Breast epithelium (tissue), 4 donors: ENCODE measurements around the gene FITM1. TPM values are rescaled to one million over a fixed set of nuclear protein-coding genes. Genes with fewer than 3 reads are reported as not detected.
A peak's percentile ranks its signal among the peaks of the same experiment; 100 is the strongest.
"Not testable (repeated sequence)": the region's sequence is repeated elsewhere in the genome, so short reads cannot be mapped to it uniquely, and the experiment has no call there.

Experiments used
- DNase-seq, 2 donors: peaks; one replicate each; pipeline ENCODE4 v3.0.0-alpha.2; 2019; ENCODE audit warnings: low spot score in 2 of 2
- H3K27ac ChIP-seq, 2 donors: fragments of 200-600 bp; sonication (generic) in 1 of 2; one replicate each; pipeline ENCODE4 v1.5.1; 2016 to 2019; ENCODE audit warnings: mild to moderate bottlenecking in 1 of 2
- H3K27me3 ChIP-seq, 2 donors: fragments of 200-600 bp; sonication (generic) in 1 of 2; one replicate each; pipeline versions ENCODE4 v1.5.1 to v1.6.0; 2017 to 2019; ENCODE audit warnings: control low read depth in 1 of 2, mild to moderate bottlenecking in 1 of 2
- H3K36me3 ChIP-seq: fragments of 200-600 bp; one replicate; pipeline ENCODE4 v1.5.1; 2019
- H3K4me1 ChIP-seq, 2 donors: fragments of 200-600 bp; sonication (generic); one replicate each; pipeline ENCODE4 v1.5.1; 2016 to 2019; ENCODE audit warnings: control low read depth in 1 of 2
- H3K4me3 ChIP-seq, 3 donors: fragments of 200-600 bp; sonication (generic); 1 replicate in 2 of 3; 2 replicates in 1 of 3; pipeline ENCODE4 v1.5.1; 2016 to 2019; ENCODE audit warnings: mild to moderate bottlenecking in 3 of 3, moderate library complexity in 2 of 3
- H3K9me3 ChIP-seq, 2 donors: fragments of 200-600 bp; sonication (generic) in 1 of 2; one replicate each; pipeline ENCODE4 v1.5.1; 2016 to 2019; ENCODE audit warnings: control low read depth in 1 of 2
- POLR2A ChIP-seq: fragments of 450-650 bp; IDR thresholded peaks from one replicate; pipeline ENCODE4 v1.6.1; 2016; ENCODE audit warnings: antibody characterized with exemption, mild to moderate bottlenecking, moderate library complexity
- POLR2AphosphoS5 ChIP-seq, 3 donors: sonication (generic); formaldehyde crosslinking; IDR thresholded peaks; one replicate each; pipeline ENCODE4 v1.6.1; 2017; ENCODE audit warnings: antibody characterized with exemption in 3 of 3
- intact Hi-C: fragments of 100-400 bp; cut with DNase I; formaldehyde crosslinking; loops from one replicate; pipeline ENCODE4 v1.15.1; 2023; ENCODE audit warnings: low total_unique reads
- total RNA-seq, 3 donors: library from RNA; depleted of rRNA; stranded (reverse); fragments of >200 nt; gene quantifications; one replicate each; pipeline ENCODE4 v1.1.0, GENCODE V29; 2016
- TF ChIP-seq, protein P1 (sequence below), 3 donors: fragments of 450-650 bp; IDR thresholded peaks; one replicate each; pipeline ENCODE4 v1.5.1; 2016 to 2017; ENCODE audit warnings: antibody characterized with exemption in 3 of 3, mild to moderate bottlenecking in 3 of 3, moderate library complexity in 3 of 3

FITM1 gene
- total RNA-seq, 3 donors from 2014 or later = 1.2 to 2.6 (median 1.6) TPM

DNA sequence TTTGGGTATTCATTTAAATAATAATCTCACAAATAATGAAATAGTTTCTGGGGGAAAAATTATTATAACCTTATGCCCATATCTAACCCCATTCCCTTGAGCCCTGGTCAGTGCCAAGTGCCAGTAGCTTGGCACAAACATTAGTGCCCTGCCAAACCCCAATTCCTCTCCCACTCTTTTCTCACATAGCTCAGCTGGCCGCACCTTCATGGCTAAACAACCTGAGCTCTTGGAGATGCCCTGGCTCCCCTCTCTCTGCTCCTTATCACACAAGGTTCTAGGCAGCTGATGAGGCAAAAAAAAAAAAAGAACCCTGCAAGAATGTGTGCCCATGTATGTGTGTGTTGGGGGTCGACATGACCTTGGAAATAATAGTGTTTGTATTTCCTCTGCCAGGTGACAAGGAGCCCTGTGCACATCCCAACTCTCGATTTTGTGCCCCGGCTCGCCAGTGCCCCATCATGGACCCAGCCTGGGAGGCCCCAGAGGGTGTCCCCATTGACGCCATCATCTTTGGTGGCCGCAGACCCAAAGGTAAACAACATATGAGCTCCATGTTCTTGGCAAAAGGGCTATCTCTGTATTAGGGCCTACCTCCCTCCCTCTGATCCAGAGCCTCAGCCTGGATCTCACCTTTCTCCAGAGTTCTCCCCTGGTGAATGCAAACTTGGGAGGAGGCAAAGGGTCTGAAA is 28.0 kb upstream of the FITM1 start:
- TF ChIP-seq POLR2A = no peak
- TF ChIP-seq POLR2AphosphoS5 (IDR thresholded peaks at IDR 0.05) = no peak
- TF ChIP-seq, protein P1, sequence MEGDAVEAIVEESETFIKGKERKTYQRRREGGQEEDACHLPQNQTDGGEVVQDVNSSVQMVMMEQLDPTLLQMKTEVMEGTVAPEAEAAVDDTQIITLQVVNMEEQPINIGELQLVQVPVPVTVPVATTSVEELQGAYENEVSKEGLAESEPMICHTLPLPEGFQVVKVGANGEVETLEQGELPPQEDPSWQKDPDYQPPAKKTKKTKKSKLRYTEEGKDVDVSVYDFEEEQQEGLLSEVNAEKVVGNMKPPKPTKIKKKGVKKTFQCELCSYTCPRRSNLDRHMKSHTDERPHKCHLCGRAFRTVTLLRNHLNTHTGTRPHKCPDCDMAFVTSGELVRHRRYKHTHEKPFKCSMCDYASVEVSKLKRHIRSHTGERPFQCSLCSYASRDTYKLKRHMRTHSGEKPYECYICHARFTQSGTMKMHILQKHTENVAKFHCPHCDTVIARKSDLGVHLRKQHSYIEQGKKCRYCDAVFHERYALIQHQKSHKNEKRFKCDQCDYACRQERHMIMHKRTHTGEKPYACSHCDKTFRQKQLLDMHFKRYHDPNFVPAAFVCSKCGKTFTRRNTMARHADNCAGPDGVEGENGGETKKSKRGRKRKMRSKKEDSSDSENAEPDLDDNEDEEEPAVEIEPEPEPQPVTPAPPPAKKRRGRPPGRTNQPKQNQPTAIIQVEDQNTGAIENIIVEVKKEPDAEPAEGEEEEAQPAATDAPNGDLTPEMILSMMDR (IDR thresholded peaks at IDR 0.05) = no peak
- Histone ChIP-seq H3K4me3 (no peak overlapping the region), H3K27ac (no peak overlapping the region), H3K36me3 (no peaks in the 10 kb centered on the region), H3K4me1 (no peaks in the 10 kb centered on the region), H3K9me3 (no peaks in the 10 kb centered on the region), H3K27me3 (no peaks in the 10 kb centered on the region)
- no peak for DNase-seq
- intact Hi-C loops = no loop called here

DNA sequence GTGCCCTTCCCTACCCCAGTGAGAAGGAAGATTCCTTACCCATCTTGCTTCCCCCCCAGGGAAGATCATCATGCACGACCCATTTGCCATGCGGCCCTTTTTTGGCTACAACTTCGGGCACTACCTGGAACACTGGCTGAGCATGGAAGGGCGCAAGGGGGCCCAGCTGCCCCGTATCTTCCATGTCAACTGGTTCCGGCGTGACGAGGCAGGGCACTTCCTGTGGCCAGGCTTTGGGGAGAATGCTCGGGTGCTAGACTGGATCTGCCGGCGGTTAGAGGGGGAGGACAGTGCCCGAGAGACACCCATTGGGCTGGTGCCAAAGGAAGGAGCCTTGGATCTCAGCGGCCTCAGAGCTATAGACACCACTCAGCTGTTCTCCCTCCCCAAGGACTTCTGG is 27.0 kb upstream of the FITM1 start:
- intact Hi-C loops = no loop called here
- no peaks in the 10 kb centered on the region for H3K9me3 ChIP-seq

DNA sequence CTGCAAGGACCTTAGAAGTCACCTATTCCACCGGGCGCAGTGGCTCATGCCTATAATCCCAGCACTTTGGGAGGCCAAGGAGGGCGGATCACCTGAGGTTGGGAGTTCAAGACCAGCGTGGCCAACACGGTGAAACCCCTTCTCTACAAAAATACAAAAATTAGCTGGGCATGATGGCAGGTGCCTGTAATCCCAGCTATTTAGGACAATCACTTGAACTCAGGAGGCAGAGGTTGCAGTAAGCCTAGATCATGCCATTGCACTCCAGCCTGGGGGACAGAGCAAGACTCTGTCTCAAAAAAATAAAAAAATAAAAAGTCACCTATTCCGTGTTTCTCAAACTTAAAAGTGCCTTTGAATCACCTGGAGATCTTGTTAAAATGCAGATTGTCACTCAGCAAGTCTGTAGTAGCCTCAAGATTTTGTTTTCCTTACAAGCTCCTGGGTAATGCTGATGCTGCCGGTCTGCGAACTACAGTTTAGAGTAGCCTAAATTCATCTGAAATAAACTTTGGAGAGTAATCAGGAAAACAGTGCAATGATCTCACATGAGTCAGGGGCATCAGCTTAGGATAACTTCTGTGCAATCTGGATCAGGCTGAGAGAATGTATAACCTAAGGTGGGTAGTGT is 24.7 kb upstream of the FITM1 start:
- H3K9me3 ChIP-seq, H3K27ac ChIP-seq, H3K4me3 ChIP-seq, DNase-seq, H3K4me1 ChIP-seq, intact Hi-C loops, H3K27me3 ChIP-seq, H3K36me3 ChIP-seq: not testable (repeated sequence)

More for the DNA sequence above, 27.0 kb upstream of the FITM1 start:
- no peaks in the 10 kb centered on the region for H3K4me1 ChIP-seq
- H3K27ac ChIP-seq = no peak overlapping the region
- TF ChIP-seq POLR2A (no peak), POLR2AphosphoS5 (IDR thresholded peaks at IDR 0.05) (no peak)
- TF ChIP-seq, protein P1 (IDR thresholded peaks at IDR 0.05) = no peak
- H3K36me3 ChIP-seq = no peaks in the 10 kb centered on the region
- H3K4me3 ChIP-seq = no peak overlapping the region
- no peaks in the 10 kb centered on the region for H3K27me3 ChIP-seq
- DNase-seq = no peak

DNA sequence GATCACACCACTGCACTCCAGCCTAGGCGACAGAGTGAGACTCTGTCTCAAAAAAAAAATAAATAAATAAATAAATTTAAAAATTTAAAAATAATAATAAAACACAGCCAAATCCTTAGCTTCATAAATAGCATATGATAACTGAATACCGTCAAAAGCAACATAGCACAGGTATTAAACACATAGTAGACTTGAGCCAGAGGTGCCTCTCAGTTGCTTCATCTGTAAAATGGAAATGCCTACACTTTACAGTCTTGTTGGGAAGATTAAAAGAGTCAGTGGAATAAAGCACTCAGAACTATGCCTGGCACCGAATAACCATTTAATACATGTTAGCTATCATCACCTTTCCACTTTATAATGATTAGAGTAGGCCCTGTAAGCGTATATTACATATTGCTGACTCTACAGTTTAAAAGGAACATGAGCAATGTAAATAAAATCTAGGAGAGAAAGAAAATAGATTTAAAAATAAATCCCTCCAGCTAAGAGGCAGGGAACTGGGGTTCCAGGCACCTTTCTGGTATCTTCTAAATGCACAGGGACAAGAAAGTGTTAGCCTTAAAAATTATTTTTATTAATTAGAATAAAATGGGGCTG is 23.7 kb upstream of the FITM1 start:
- no peak for DNase-seq
- intact Hi-C loops = no loop called here

DNA sequence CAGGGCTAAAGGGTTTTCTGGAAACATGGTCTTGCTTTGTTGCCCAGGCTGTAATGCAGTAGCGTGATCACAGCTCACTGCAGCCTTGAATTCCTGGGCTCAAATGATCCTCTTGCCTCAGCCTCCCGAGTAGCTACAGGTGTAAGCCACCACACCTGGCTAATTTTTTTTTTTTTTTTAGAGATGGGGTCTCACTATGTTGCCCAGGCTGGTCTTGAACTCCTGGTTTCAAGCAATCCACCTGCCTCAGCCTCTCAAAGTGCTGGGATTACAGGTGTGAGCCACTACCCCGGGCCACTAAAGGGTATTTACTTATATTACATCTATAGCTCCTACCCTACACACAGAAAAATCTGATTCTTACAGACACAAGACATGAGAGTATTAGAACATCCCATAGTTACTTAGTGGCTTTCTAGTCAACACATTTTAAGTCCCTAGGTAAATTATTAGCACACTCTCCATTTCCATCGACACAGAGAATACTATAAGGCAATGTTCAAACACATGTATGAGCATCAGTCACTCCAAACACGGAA is 22.1 kb upstream of the FITM1 start:
- intact Hi-C loops = no loop called here
- TF ChIP-seq POLR2AphosphoS5 (IDR thresholded peaks at IDR 0.05) (no peak), POLR2A (no peak)
- TF ChIP-seq, protein P1 (IDR thresholded peaks at IDR 0.05) = no peak
- Histone ChIP-seq H3K4me3 (no peak overlapping the region), H3K27me3 (no peaks in the 10 kb centered on the region), H3K36me3 (no peaks in the 10 kb centered on the region), H3K4me1 (peaks cover 0 to 4% of the 10 kb centered on the region in 2 donors), H3K27ac (peak overlapping the region; percentile 44 to 62), H3K9me3 (no peaks in the 10 kb centered on the region)
- DNase-seq = no peak

More for the DNA sequence above, 23.7 kb upstream of the FITM1 start:
- Histone ChIP-seq H3K4me3 (no peak overlapping the region), H3K27me3 (no peaks in the 10 kb centered on the region), H3K27ac (no peak overlapping the region), H3K4me1 (peaks cover 0 to 4% of the 10 kb centered on the region in 2 donors), H3K9me3 (no peaks in the 10 kb centered on the region), H3K36me3 (no peaks in the 10 kb centered on the region)
- TF ChIP-seq POLR2A = no peak
- TF ChIP-seq, protein P1 (IDR thresholded peaks at IDR 0.05) = no peak
- no peak for TF ChIP-seq POLR2AphosphoS5 (IDR thresholded peaks at IDR 0.05)
